HT-29 (cell line): ENCODE data around the gene THBD. TPM values are rescaled to one million over a fixed set of nuclear protein-coding genes. Genes with fewer than 3 reads are reported as not detected.

Experiments used
- DNase-seq: peaks from one replicate; pipeline ENCODE4 v3.0.0-alpha.2; 2015; ENCODE audit warnings: low spot score
- total RNA-seq: library from RNA; depleted of rRNA; stranded (reverse); fragments of >200 nt; shearing (Covaris generic); gene quantifications from 2 replicates; pipeline ENCODE4 v1.2.3, GENCODE V29; 2014; rRNA removed

The THBD gene
- total RNA-seq, result not detected in 2 replicates

GRCh38 chr20:23049201-23050075 is at the start of gene THBD:
Gene THBD (minus strand): TSS chr20:23049672. CDS start chr20:23049504, 168 bp downstream.
- no peak for DNase-seq

- no peak for DNase-seq
Observed at GRCh38 chr20:23097636-23098580, 48.4 kb upstream of the THBD start.

- no peak for DNase-seq
Observed at GRCh38 chr20:23096986-23097520, 47.6 kb upstream of the THBD start.

- no peak for DNase-seq
Observed at GRCh38 chr20:23096097-23096496, 46.6 kb upstream of the THBD start.

- no peak for DNase-seq
Observed at GRCh38 chr20:23095499-23095898, 46.0 kb upstream of the THBD start.

GRCh38 chr20:23094927-23095326 is 45.5 kb upstream of the THBD start:
- DNase-seq, result no peak

- no peak for DNase-seq
Observed at GRCh38 chr20:23094213-23094896, 44.9 kb upstream of the THBD start.

GRCh38 chr20:23093613-23094012 is 44.1 kb upstream of the THBD start:
- DNase-seq, result no peak

GRCh38 chr20:23092861-23093495 is 43.5 kb upstream of the THBD start:
- no peak for DNase-seq

- no peak for DNase-seq
Observed at GRCh38 chr20:23092384-23092756, 42.9 kb upstream of the THBD start.

GRCh38 chr20:23091721-23092383 is 42.4 kb upstream of the THBD start:
- DNase-seq, result no peak

GRCh38 chr20:23090878-23091277 is 41.4 kb upstream of the THBD start:
- DNase-seq, result no peak

- no peak for DNase-seq
Observed at GRCh38 chr20:23090147-23090546, 40.7 kb upstream of the THBD start.

GRCh38 chr20:23088866-23089265 is 39.4 kb upstream of the THBD start:
- DNase-seq, result no peak

GRCh38 chr20:23087587-23088251 is 38.2 kb upstream of the THBD start:
- no peak for DNase-seq

GRCh38 chr20:23086931-23087411 is 37.5 kb upstream of the THBD start:
- no peak for DNase-seq

- DNase-seq, result no peak
Observed at GRCh38 chr20:23086056-23086566, 36.6 kb upstream of the THBD start, which contains the start of gene CD93. Gene CD93 (minus strand): TSS chr20:23086324. CDS start chr20:23086192, 132 bp downstream.

GRCh38 chr20:23085436-23086055 is 36.1 kb upstream of the THBD start:
- no peak for DNase-seq

- no peak for DNase-seq
Observed at GRCh38 chr20:23084845-23085365, 35.4 kb upstream of the THBD start.
